H1 (cell line): ENCODE results near the gene PALM. TPM values are rescaled to one million over a fixed set of nuclear protein-coding genes. Genes with fewer than 3 reads are reported as not detected.

Experiments
- ATF2 ChIP-seq: IDR thresholded peaks from 2 replicates; pipeline ENCODE4 v1.6.1; 2012; ENCODE audit warnings: low read length, inconsistent platforms
- BCL11A ChIP-seq, 2 experiments: IDR thresholded peaks; one replicate each; pipeline ENCODE4 v1.6.1; 2011; ENCODE audit warnings: low read depth in 2 of 2, low read length in 2 of 2, mild to moderate bottlenecking in 2 of 2
- CBX5 ChIP-seq: fragments of 300-800, 300-1000 bp; sonication (generic); IDR thresholded peaks from 2 replicates; pipeline ENCODE4 v1.7.1; 2016; ENCODE audit warnings: antibody characterized with exemption, low read length, low read depth
- CEBPB ChIP-seq: IDR thresholded peaks from 2 replicates; pipeline ENCODE4 v1.6.1; 2012; ENCODE audit warnings: low read depth, low read length
- E2F6 ChIP-seq: IDR thresholded peaks from 2 replicates; pipeline ENCODE4 v1.6.1; 2012; ENCODE audit warnings: inconsistent platforms
- EGR1 ChIP-seq: IDR thresholded peaks from 2 replicates; pipeline ENCODE4 v1.6.1; 2011; ENCODE audit warnings: low read depth, low read length, borderline replicate concordance
- EP300 ChIP-seq, 2 experiments: IDR thresholded peaks; 1 replicate in 1 of 2; 2 replicates in 1 of 2; pipeline ENCODE4 v1.6.1; 2011 to 2012; ENCODE audit warnings: low read depth in 2 of 2, low read length in 2 of 2, mild to moderate bottlenecking in 2 of 2, borderline replicate concordance in 1 of 2, inconsistent platforms in 1 of 2, moderate library complexity in 1 of 2
- HDAC6 ChIP-seq: IDR thresholded peaks from one replicate; pipeline ENCODE4 v1.7.1; 2012; ENCODE audit warnings: low read depth, mild to moderate bottlenecking, inconsistent platforms, low read length, moderate library complexity
- JUN ChIP-seq: IDR thresholded peaks from 2 replicates; pipeline ENCODE4 v1.6.1; 2011; ENCODE audit warnings: low read depth, mild to moderate bottlenecking, improper control_type of control experiment, low read length
- KDM4A ChIP-seq: IDR thresholded peaks from one replicate; pipeline ENCODE4 v1.7.1; 2012; ENCODE audit warnings: low read depth, mild to moderate bottlenecking, moderate library complexity, low read length, inconsistent platforms; ENCODE audit not compliant: severe bottlenecking
- KDM5A ChIP-seq: fragments of 200-600 bp; IDR thresholded peaks from 2 replicates; pipeline ENCODE4 v1.7.1; 2012; ENCODE audit warnings: mild to moderate bottlenecking, low read length, inconsistent platforms, mixed read lengths
- MAX ChIP-seq: IDR thresholded peaks from 2 replicates; pipeline ENCODE4 v1.6.1; 2012; ENCODE audit warnings: inconsistent platforms
- NRF1 ChIP-seq: IDR thresholded peaks from 2 replicates; pipeline ENCODE4 v1.6.1; 2011; ENCODE audit warnings: mild to moderate bottlenecking, low read depth, low read length, improper control_type of control experiment
- PHF8 ChIP-seq: fragments of 200-600 bp; sonication (generic); conservative IDR thresholded peaks from 2 replicates; pipeline ENCODE4 v1.7.1; 2012; ENCODE audit warnings: low read depth, mild to moderate bottlenecking, inconsistent platforms, low read length, moderate library complexity
- POU5F1 ChIP-seq: IDR thresholded peaks from 2 replicates; pipeline ENCODE4 v1.6.1; 2011; ENCODE audit warnings: low read depth, mild to moderate bottlenecking, low read length, moderate library complexity
- RAD21 ChIP-seq, 2 experiments: IDR thresholded peaks in 1 of 2; conservative IDR thresholded peaks in 1 of 2; 2 replicates each; pipeline ENCODE4 v1.6.1; 2011; ENCODE audit warnings: low read depth in 2 of 2, low read length in 2 of 2, improper control_type of control experiment in 1 of 2, inconsistent platforms in 1 of 2, mild to moderate bottlenecking in 1 of 2, moderate library complexity in 1 of 2
- SAP30 ChIP-seq: fragments of 300-600 bp; sonication (generic); IDR thresholded peaks from 2 replicates; pipeline ENCODE4 v1.7.1; 2012; ENCODE audit warnings: low read length, moderate library complexity, mild to moderate bottlenecking, inconsistent platforms; ENCODE audit not compliant: insufficient read depth, insufficient replicate concordance
- SP1 ChIP-seq: IDR thresholded peaks from 2 replicates; pipeline ENCODE4 v1.6.1; 2011; ENCODE audit warnings: low read depth, low read length
- SRF ChIP-seq: IDR thresholded peaks from 2 replicates; pipeline ENCODE4 v1.6.1; 2011; ENCODE audit warnings: mild to moderate bottlenecking, low read depth, low read length, moderate library complexity
- YY1 ChIP-seq: IDR thresholded peaks from 2 replicates; pipeline ENCODE4 v1.6.1; 2011; ENCODE audit warnings: low read depth, mild to moderate bottlenecking, low read length
- ZNF274 ChIP-seq: IDR thresholded peaks from 2 replicates; pipeline ENCODE4 v1.7.0; 2012; ENCODE audit warnings: low read length, borderline replicate concordance; ENCODE audit errors: extremely low read depth
- polyA plus RNA-seq, 7 experiments: library from polyadenylated mRNA; depleted of rRNA in 3 of 7; stranded (reverse) in 5 of 7; unstranded in 2 of 7; fragments of >200 nt in 5 of 7; fragments of 200-250 nt in 2 of 7; gene quantifications; 1 replicate in 5 of 7; 2 replicates in 1 of 7; 4 replicates in 1 of 7; pipeline versions ENCODE4 v1.2.1 to v1.2.3, GENCODE V29; 2011 to 2013; ENCODE audit warnings: missing spikeins in 2 of 7, mixed read lengths in 2 of 7
- total RNA-seq: library from RNA; stranded (reverse); fragmentation: NEBNext Ultra II Directional; extraction: Animal tissue kit (Norgen Biotek cat#: 25700); gene quantifications from 2 replicates; pipeline ENCODE4 v1.2.1, GENCODE V29; 2021

PALM gene
- total and polyA plus RNA-seq, 2 of the 8 experiments (the other 6 are each of a cell fraction or from before 2014, with no cell fraction given): 5.7 to 16.5 TPM

GRCh38 chr19:703651-704446 is 4.9 kb upstream of the PALM start (continued):
- TF ChIP-seq RAD21 (IDR thresholded peaks at IDR 0.05 in 1 of 2, conservative IDR thresholded peaks at IDR 0.05 in 1 of 2; ENCODE audit: low read depth in 2 of 2, low read length in 2 of 2): no peak
- TF ChIP-seq CBX5: no peak
- TF ChIP-seq KDM4A: peak; percentile 43
- TF ChIP-seq ZNF274: no peak
- TF ChIP-seq NRF1: no peak
- TF ChIP-seq E2F6: peak; percentile 52; the same call in 1 of the 2 replicates
- no peak for TF ChIP-seq EP300 (IDR thresholded peaks at IDR 0.05; ENCODE audit: borderline replicate concordance in 1 of 2, low read depth in 2 of 2, low read length in 2 of 2)
- TF ChIP-seq MAX: no peak
- TF ChIP-seq HDAC6: no peak
- no peak for TF ChIP-seq POU5F1
- TF ChIP-seq JUN: no peak
- TF ChIP-seq YY1: no peak
- TF ChIP-seq SP1: 0 out of 2 replicates have a peak, but pooled peaks have one; percentile 24
- TF ChIP-seq EGR1: no peak
- TF ChIP-seq KDM5A: no peak
- no peak for TF ChIP-seq ATF2
- TF ChIP-seq PHF8: peak; percentile 45; the same call in 1 of the 2 replicates
- TF ChIP-seq SAP30: no peak
- TF ChIP-seq BCL11A (IDR thresholded peaks at IDR 0.05; ENCODE audit: low read depth in 2 of 2, low read length in 2 of 2): no peak
- TF ChIP-seq SRF: no peak
- TF ChIP-seq CEBPB: no peak
